Hepatocyte (in vitro differentiated cells): ENCODE data around the gene NBPF1. TPM values are rescaled to one million over a fixed set of nuclear protein-coding genes. Genes with fewer than 3 reads are reported as not detected.
A peak's percentile ranks its signal among the peaks of the same experiment; 100 is the strongest.
"Not testable (repeated sequence)": the region's sequence is repeated elsewhere in the genome, so short reads cannot be mapped to it uniquely, and the experiment has no call there.

Experiments
- DNase-seq: peaks from one replicate; pipeline ENCODE4 v3.0.0-alpha.2; 2016; ENCODE audit warnings: low spot score
- H2AFZ ChIP-seq: fragments of 200-600 bp; sonication (generic); 2 replicates; pipeline ENCODE4 v1.6.0; 2016; ENCODE audit warnings: antibody characterized with exemption, mild to moderate bottlenecking
- H3K27ac ChIP-seq: fragments of 200-600 bp; sonication (generic); 2 replicates; pipeline ENCODE4 v1.5.1; 2016; ENCODE audit warnings: mild to moderate bottlenecking
- H3K27me3 ChIP-seq: fragments of 200-600 bp; sonication (generic); 2 replicates; pipeline ENCODE4 v1.6.1; 2016
- H3K36me3 ChIP-seq: fragments of 200-600 bp; sonication (generic); replicated peaks from 2 replicates; pipeline ENCODE4 v1.5.1; 2016; ENCODE audit warnings: low read depth; ENCODE audit not compliant: insufficient read depth
- H3K4me1 ChIP-seq: fragments of 200-600 bp; sonication (generic); 2 replicates; pipeline ENCODE4 v1.5.1; 2016; ENCODE audit warnings: mild to moderate bottlenecking, moderate library complexity; ENCODE audit not compliant: insufficient read depth
- H3K4me2 ChIP-seq: fragments of 200-600 bp; sonication (generic); 2 replicates; pipeline ENCODE4 v1.6.0; 2016
- H3K4me3 ChIP-seq: fragments of 200-600 bp; sonication (generic); 2 replicates; pipeline ENCODE4 v1.5.1; 2016; ENCODE audit warnings: mild to moderate bottlenecking
- H3K79me2 ChIP-seq: fragments of 200-600 bp; sonication (generic); 2 replicates; pipeline ENCODE4 v1.6.0; 2017; ENCODE audit warnings: mild to moderate bottlenecking
- H3K9me2 ChIP-seq: fragments of 200-600 bp; sonication (generic); replicated peaks from 2 replicates; pipeline ENCODE4 v1.6.0; 2017; ENCODE audit warnings: mild to moderate bottlenecking; ENCODE audit not compliant: insufficient read depth
- H3K9me3 ChIP-seq: fragments of 200-600 bp; sonication (generic); 2 replicates; pipeline ENCODE4 v1.5.1; 2016; ENCODE audit warnings: low read depth, mild to moderate bottlenecking
- H4K20me1 ChIP-seq: fragments of 200-600 bp; sonication (generic); 2 replicates; pipeline ENCODE4 v1.6.0; 2016; ENCODE audit warnings: mild to moderate bottlenecking; ENCODE audit not compliant: insufficient read depth, poor library complexity, severe bottlenecking
- WGBS: methylation state at CpG from one replicate; pipeline ENCODE4 v1.1.6; 2016; ENCODE audit warnings: low lambda C conversion rate; ENCODE audit errors: missing lambda C conversion rate; 5-methylcytosine and 5-hydroxymethylcytosine counted together
- polyA plus RNA-seq: library from polyadenylated mRNA; unstranded; fragments of >200 nt; fragmentation: Nextera tagmentation; extraction: Ambion mirVana; gene quantifications from 2 replicates; pipeline ENCODE4 v1.2.1, GENCODE V29; 2016
- total RNA-seq: library from RNA; depleted of rRNA; stranded (reverse); fragments of >200 nt; gene quantifications from 2 replicates; pipeline ENCODE4 v1.2.3, GENCODE V29; 2014

The NBPF1 gene
- total and polyA plus RNA-seq, 2 experiments from 2014 or later, result 31.7 to 57.1 TPM

- H3K4me2 ChIP-seq, H3K27ac ChIP-seq, H3K36me3 ChIP-seq, H3K4me3 ChIP-seq, H3K27me3 ChIP-seq, H3K4me1 ChIP-seq, H4K20me1 ChIP-seq, DNase-seq, H3K9me3 ChIP-seq, H2AFZ ChIP-seq, H3K79me2 ChIP-seq, H3K9me2 ChIP-seq: not testable (repeated sequence)
- WGBS, result no CpG with 5 or more reads among the region's 8 CpGs
Observed at GRCh38 chr1:16648756-16649155, 35.4 kb upstream of the NBPF1 start.

DNA sequence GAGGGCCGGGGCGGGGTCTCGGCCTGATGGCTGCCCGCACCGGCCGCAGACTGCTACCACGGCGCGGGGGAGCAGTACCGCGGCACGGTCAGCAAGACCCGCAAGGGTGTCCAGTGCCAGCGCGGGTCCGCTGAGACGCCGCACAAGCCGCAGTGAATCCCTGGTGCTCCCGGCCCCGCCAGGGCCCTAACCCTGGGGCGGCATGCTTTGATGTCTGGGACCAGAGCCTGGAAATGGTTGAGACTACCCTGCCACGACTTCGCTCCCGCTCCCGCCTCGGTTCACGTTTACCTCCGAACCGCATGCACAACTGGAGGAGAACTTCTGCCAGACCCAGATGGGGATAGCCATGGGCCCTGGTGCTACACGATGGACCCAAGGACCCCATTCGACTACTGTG, 34.9 kb upstream of the NBPF1 start:
- peaks cover 14% of the 10 kb centered on the region for H3K4me1 ChIP-seq
- WGBS, result 54% methylated on average over 15 of the region's 32 CpGs
- H3K9me2 ChIP-seq, DNase-seq, H3K4me3 ChIP-seq, H2AFZ ChIP-seq, H3K9me3 ChIP-seq, H3K36me3 ChIP-seq, H3K4me2 ChIP-seq, H4K20me1 ChIP-seq, H3K27ac ChIP-seq, H3K27me3 ChIP-seq: not testable (repeated sequence)
- H3K79me2 ChIP-seq, result peaks cover 12% of the 10 kb centered on the region

DNA sequence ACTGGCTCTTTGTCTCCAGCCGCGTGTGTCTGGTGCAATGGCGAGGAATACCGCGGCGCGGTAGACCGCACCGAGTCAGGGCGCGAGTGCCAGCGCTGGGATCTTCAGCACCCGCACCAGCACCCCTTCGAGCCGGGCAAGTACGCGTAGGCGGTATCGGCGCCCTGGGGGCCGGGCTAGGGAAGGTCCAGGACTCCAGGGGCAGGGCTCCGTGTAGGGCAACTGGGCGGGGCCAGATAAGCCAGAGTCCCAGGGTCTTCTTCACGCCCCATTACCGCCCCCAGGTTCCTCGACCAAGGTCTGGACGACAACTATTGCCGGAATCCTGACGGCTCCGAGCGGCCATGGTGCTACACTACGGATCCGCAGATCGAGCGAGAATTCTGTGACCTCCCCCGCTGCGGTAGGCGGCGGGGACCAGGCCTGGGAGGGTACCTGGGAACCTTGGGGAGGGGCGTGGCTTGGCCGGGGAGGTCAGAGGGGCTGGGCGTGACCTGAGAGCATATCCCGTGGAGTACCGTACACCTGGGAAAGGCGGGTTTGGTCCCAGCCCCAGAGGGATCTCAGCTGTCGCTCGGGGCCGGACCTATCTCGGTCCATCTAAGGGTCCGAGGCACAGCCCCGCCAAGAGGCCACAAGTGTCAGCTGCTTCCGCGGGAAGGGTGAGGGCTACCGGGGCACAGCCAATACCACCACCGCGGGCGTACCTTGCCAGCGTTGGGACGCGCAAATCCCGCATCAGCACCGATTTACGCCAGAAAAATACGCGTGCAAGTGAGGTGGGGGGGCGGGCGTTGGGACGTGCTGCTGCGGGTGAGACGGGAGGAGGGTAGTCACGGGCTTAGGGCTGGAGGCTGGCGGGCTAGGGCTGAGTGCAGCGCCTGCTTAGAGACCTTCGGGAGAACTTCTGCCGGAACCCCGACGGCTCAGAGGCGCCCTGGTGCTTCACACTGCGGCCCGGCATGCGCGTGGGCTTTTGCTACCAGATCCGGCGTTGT, 34.1 kb upstream of the NBPF1 start:
- not testable (repeated sequence) for H3K36me3 ChIP-seq, H3K9me3 ChIP-seq, H3K4me3 ChIP-seq, H3K27ac ChIP-seq, H3K9me2 ChIP-seq, H4K20me1 ChIP-seq, H3K27me3 ChIP-seq, DNase-seq
- H3K4me1 ChIP-seq, result peaks cover 20% of the 10 kb centered on the region
- H2AFZ ChIP-seq, result peak overlapping the region; percentile 55
- peak overlapping the region; percentile 79 for H3K4me2 ChIP-seq
- H3K79me2 ChIP-seq, result peaks cover 19% of the 10 kb centered on the region
- 15% methylated on average over 58 of the region's 84 CpGs for WGBS

GRCh38 chr1:16646716-16647115, 33.4 kb upstream of the NBPF1 start:
- WGBS, result 90% methylated on average over 17 of the region's 17 CpGs
- not testable (repeated sequence) for H3K4me3 ChIP-seq, H4K20me1 ChIP-seq, H3K36me3 ChIP-seq, H3K27ac ChIP-seq, H3K4me2 ChIP-seq, H3K9me2 ChIP-seq, H3K9me3 ChIP-seq, H3K27me3 ChIP-seq, H2AFZ ChIP-seq, DNase-seq
- H3K79me2 ChIP-seq, result peaks cover 26% of the 10 kb centered on the region
- H3K4me1 ChIP-seq, result peaks cover 23% of the 10 kb centered on the region

- peaks cover 31% of the 10 kb centered on the region for H3K79me2 ChIP-seq
Observed at GRCh38 chr1:16646061-16646664, 32.8 kb upstream of the NBPF1 start.

DNA sequence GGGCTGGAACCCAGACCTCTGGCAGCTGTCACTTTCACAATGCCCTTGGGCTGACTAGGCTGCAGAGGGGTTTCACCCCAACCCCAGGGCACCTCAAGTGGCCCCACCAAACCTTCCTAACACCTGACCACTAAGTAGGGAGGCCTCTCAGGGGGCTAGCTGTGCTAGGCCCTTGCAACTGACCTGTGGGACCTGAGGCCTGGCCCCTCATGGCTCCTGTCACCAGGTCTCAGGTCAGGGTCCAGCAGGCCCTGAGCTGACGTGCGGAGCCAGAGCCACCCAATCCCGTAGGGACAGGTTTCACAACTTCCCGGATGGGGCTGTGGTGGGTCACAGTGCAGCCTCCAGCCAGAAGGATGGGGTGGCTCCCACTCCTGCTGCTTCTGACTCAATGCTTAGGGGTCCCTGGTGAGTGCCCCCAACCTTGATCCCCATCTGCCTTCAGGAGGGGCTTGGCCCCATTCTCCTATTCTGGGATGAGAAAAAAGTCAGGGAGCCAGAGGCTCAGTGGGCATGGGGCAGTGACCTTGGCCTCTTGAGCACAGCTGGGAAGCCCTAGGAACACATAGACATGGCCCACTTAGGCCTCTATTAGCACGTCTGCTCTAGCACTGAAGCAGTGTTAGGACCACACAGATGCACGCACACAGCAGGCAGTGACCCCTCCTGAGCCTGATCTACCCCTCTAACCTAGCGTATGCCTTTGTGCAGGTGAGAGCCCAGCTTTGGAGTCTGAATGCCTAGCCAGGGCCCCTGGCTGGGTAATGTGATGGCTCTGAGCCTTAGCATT, 32.1 kb upstream of the NBPF1 start:
- not testable (repeated sequence) for H3K9me2 ChIP-seq, H3K27me3 ChIP-seq, H3K9me3 ChIP-seq, H3K4me3 ChIP-seq, H3K36me3 ChIP-seq, H4K20me1 ChIP-seq
- Histone ChIP-seq H3K4me2 (peak overlapping the region; percentile 80), H3K79me2 (peaks cover 38% of the 10 kb centered on the region), H2AFZ (peak overlapping the region; percentile 78), H3K4me1 (peaks cover 23% of the 10 kb centered on the region), H3K27ac (peak overlapping the region; percentile 81)
- peak; percentile 83 for DNase-seq
- 88% methylated on average over 7 of the region's 7 CpGs for WGBS

More at GRCh38 chr1:16646061-16646664, 32.8 kb upstream of the NBPF1 start:
- not testable (repeated sequence) for H3K9me3 ChIP-seq, H4K20me1 ChIP-seq, H3K36me3 ChIP-seq, H3K27me3 ChIP-seq, H3K9me2 ChIP-seq, DNase-seq, H2AFZ ChIP-seq, H3K4me3 ChIP-seq, H3K4me2 ChIP-seq
- WGBS, result 95% methylated on average over 15 of the region's 15 CpGs
- Histone ChIP-seq H3K4me1 (peaks cover 23% of the 10 kb centered on the region), H3K27ac (peak overlapping the region; percentile 81)
